B cell (primary cell): ENCODE results near the gene FKBP6. TPM values are rescaled to one million over a fixed set of nuclear protein-coding genes. Genes with fewer than 3 reads are reported as not detected.
"Not testable (repeated sequence)": the region's sequence is repeated elsewhere in the genome, so short reads cannot be mapped to it uniquely, and the experiment has no call there.

Source experiments
- ATAC-seq: fragments of 200-7000 bp; cut with Tn5 transposase; one replicate; pipeline ENCODE4 v1.10.0; 2021; ENCODE audit warnings: low read depth, mild to moderate bottlenecking, moderate number of reproducible peaks, moderate library complexity
- CTCF ChIA-PET: fragments of 350-600 bp; sonication (Branson Sonifier 250); formaldehyde crosslinking; loops from one replicate; lab custom pipeline; 2021; ENCODE audit warnings: antibody characterized with exemption, inconsistent platforms; lab: Charles Lee
- POLR2A ChIA-PET: fragments of 350-600 bp; sonication (Branson Sonifier 250); formaldehyde crosslinking; loops from one replicate; lab custom pipeline; 2021; ENCODE audit warnings: antibody characterized with exemption; lab: Charles Lee
- DNase-seq: peaks from one replicate; pipeline ENCODE4 v3.0.0; 2013
- H2AFZ ChIP-seq: 2 replicates; pipeline ENCODE4 v1.6.1; 2012; ENCODE audit warnings: mild to moderate bottlenecking, low read depth, low read length; ENCODE audit not compliant: insufficient read depth, poor library complexity, severe bottlenecking
- H3K27ac ChIP-seq, 2 donors: 1 replicate in 1 of 2; 2 replicates in 1 of 2; pipeline ENCODE4 v1.5.1; 2012 to 2013; ENCODE audit warnings: low read length in 2 of 2, mild to moderate bottlenecking in 2 of 2, moderate library complexity in 1 of 2
- H3K27me3 ChIP-seq, 4 experiments: fragments of 200-600 bp in 1 of 4; sonication (generic) in 1 of 4; replicated peaks in 1 of 4; 1 replicate in 2 of 4; 2 replicates in 2 of 4; pipeline versions ENCODE4 v1.6.1 to v1.7.0; 2013 to 2016; ENCODE audit warnings: low read length in 3 of 4, mild to moderate bottlenecking in 2 of 4, mixed read lengths in 1 of 4, moderate library complexity in 1 of 4; ENCODE audit not compliant: insufficient read depth in 4 of 4, control insufficient read depth in 3 of 4; ENCODE audit errors: control extremely low read depth in 1 of 4
- H3K36me3 ChIP-seq, 2 experiments: replicated peaks in 1 of 2; 1 replicate in 1 of 2; 2 replicates in 1 of 2; pipeline versions ENCODE4 v1.6.1 to v1.7.1; 2013; ENCODE audit warnings: low read length in 1 of 2; ENCODE audit not compliant: insufficient read depth in 2 of 2, control insufficient read depth in 1 of 2; ENCODE audit errors: control extremely low read depth in 1 of 2, extremely low read depth in 1 of 2
- H3K4me1 ChIP-seq, 2 donors: fragments of 200-600 bp in 1 of 2; sonication (generic) in 1 of 2; 1 replicate in 1 of 2; 2 replicates in 1 of 2; pipeline versions ENCODE4 v1.5.1 to v1.6.1; 2013 to 2017; ENCODE audit warnings: low read length in 2 of 2; ENCODE audit not compliant: control insufficient read depth in 2 of 2, insufficient read depth in 2 of 2
- H3K4me2 ChIP-seq: replicated peaks from 2 replicates; pipeline ENCODE3; 2012; ENCODE audit warnings: mild to moderate bottlenecking, low read depth, low read length; ENCODE audit not compliant: poor library complexity, severe bottlenecking
- H3K4me3 ChIP-seq, 5 experiments: fragments of 200-600 bp in 1 of 5; sonication (generic) in 1 of 5; 1 replicate in 3 of 5; 2 replicates in 2 of 5; pipeline versions ENCODE4 v1.5.1 to v1.7.0; 2011 to 2016; ENCODE audit warnings: low read length in 4 of 5, mild to moderate bottlenecking in 4 of 5, low read depth in 2 of 5, control low read depth in 1 of 5, moderate library complexity in 1 of 5; ENCODE audit not compliant: insufficient read depth in 1 of 5; ENCODE audit errors: control extremely low read depth in 1 of 5, extremely low read depth in 1 of 5
- H3K79me2 ChIP-seq: fragments of 200-600 bp; sonication (generic); one replicate; pipeline ENCODE4 v1.6.0; 2016; ENCODE audit warnings: low read length; ENCODE audit not compliant: control insufficient read depth, insufficient read depth
- H3K9ac ChIP-seq: fragments of 200-600 bp; sonication (generic); 2 replicates; pipeline ENCODE4 v1.6.1; 2017; ENCODE audit warnings: mild to moderate bottlenecking, low read length, moderate library complexity
- H3K9me3 ChIP-seq, 3 donors: one replicate each; pipeline versions ENCODE4 v1.6.1 to v1.7.1; 2013; ENCODE audit warnings: low read length in 2 of 3; ENCODE audit not compliant: control insufficient read depth in 2 of 3, insufficient read depth in 1 of 3; ENCODE audit errors: control extremely low read depth in 1 of 3
- H4K20me1 ChIP-seq: 2 replicates; pipeline ENCODE4 v1.6.0; 2012; ENCODE audit warnings: mild to moderate bottlenecking, low read length; ENCODE audit not compliant: insufficient read depth, control insufficient read depth, poor library complexity, severe bottlenecking
- H3K27ac Mint-ChIP-seq: one replicate; pipeline ENCODE4 v1.8.0; 2021; ENCODE audit warnings: mixed read lengths
- H3K27me3 Mint-ChIP-seq: one replicate; pipeline ENCODE4 v1.8.0; 2021; ENCODE audit warnings: mixed read lengths
- H3K4me1 Mint-ChIP-seq: one replicate; pipeline ENCODE4 v1.8.0; 2021; ENCODE audit warnings: mixed read lengths
- H3K4me3 Mint-ChIP-seq: one replicate; pipeline ENCODE4 v1.8.0; 2021; ENCODE audit warnings: mixed read lengths
- H3K9me3 Mint-ChIP-seq: one replicate; pipeline ENCODE4 v1.8.0; 2022; ENCODE audit warnings: mixed read lengths; ENCODE audit not compliant: insufficient read depth
- WGBS: methylation state at CpG from one replicate; pipeline ENCODE4 v1.1.5; 2013; ENCODE audit warnings: missing lambda C conversion rate; ENCODE audit not compliant: insufficient coverage; 5-methylcytosine and 5-hydroxymethylcytosine counted together
- intact Hi-C: fragments of 100-400 bp; cut with micrococcal nuclease; formaldehyde crosslinking; loops from one replicate; pipeline ENCODE4 v1.10.0; 2022
- polyA plus RNA-seq: library from polyadenylated mRNA; depleted of rRNA; stranded (reverse); fragments of >200 nt; gene quantifications from 2 replicates; pipeline ENCODE4 v1.2.3, GENCODE V29; 2012
- total RNA-seq, 2 donors: library from RNA; stranded (reverse); fragments of 120-200 nt in 1 of 2; gene quantifications; 1 replicate in 1 of 2; 2 replicates in 1 of 2; pipeline versions ENCODE4 v1.2.3 to v1.2.4, GENCODE V29; 2013 to 2022

FKBP6 gene
- total and polyA plus RNA-seq, 2 donors (not counting 1 experiment from before 2014, with no cell fraction given), result not detected

DNA sequence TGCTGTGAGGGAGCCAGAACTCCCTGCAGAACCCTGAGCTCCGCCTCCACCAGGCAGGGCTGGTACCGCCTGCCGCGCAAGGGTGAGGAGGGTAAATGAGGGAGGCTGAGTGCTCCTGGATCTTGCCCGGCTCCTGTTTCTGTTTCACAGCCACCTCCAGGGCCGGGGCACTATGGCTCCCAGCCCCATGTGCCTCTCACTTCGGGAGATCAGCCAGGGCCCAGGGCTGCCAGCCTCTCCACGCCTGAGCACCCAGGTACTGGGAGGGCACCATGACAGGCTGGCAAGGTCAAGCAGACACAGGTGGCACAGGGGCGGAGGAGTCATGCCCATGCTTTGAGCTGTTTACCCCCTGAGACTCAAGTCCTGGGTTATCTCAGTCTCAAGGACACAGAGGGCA, 8.4 kb upstream of the FKBP6 start:
- H3K9me3 ChIP-seq, H3K4me3 ChIP-seq, POLR2A ChIA-PET, DNase-seq, H3K9me3 Mint-ChIP-seq, H3K4me2 ChIP-seq, H3K9ac ChIP-seq, ATAC-seq, intact Hi-C loops, H3K27me3 Mint-ChIP-seq, H3K27ac Mint-ChIP-seq, H3K27me3 ChIP-seq, H3K4me1 Mint-ChIP-seq, CTCF ChIA-PET, H3K36me3 ChIP-seq, H3K27ac ChIP-seq, H3K79me2 ChIP-seq, H4K20me1 ChIP-seq, H3K4me3 Mint-ChIP-seq, H2AFZ ChIP-seq: not testable (repeated sequence)
- H3K4me1 ChIP-seq, result peaks cover 10 to 12% of the 10 kb centered on the region in 2 donors
- 95% methylated on average over 9 of the region's 9 CpGs for WGBS

DNA sequence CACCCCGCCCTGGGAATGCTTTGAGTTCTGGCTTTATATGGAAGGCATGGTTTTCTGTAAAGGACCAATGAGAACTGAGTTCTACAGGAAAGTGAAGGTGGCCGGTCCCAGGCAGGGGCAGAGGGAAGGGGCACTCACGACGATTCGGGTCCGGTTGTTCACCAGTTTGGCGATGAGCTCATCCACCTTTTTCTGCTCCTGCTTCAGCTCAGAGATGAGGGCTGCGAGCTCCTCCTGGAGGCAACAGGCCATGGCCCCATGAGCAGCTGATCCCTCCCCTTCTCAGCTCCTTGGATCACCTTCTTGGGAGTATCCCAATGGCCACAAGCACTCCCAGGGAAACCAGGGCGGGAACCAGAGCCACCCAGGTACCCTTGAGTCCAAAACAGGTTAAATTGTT, 8.0 kb upstream of the FKBP6 start:
- intact Hi-C loops, ATAC-seq, H3K4me3 ChIP-seq: not testable (repeated sequence)

DNA sequence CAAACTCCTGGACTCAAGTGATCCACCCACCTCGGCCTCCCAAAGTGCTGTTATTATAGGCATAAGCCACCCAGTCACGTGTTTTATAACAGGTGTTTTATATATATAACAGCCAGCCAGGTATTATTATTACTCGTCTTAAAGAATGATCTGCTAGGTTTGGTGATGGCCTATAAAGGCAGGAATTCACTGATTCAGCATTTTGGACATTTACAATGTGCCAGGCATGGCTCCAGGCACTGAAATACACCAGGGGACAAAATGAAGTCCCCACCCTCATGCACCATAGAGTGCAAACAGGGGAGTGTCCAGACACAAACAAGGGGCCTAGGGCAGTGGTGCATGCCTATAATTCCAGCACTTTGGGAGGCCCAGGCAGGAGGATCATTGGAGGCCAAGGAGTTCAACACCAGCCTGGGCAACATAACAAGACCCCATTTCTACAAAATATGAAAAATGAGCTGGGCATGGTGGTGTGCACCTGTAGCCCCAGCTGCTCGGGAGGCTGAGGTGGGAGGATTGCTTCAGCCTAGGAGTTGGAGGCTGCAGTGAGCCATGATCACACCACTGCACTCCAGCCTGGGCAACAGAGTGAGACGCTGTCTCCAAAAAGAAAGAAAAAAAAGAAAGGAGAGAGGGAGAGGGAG, 4.4 kb upstream of the FKBP6 start:
- H3K27me3 Mint-ChIP-seq, H3K9me3 Mint-ChIP-seq, H3K9me3 ChIP-seq, H4K20me1 ChIP-seq, DNase-seq, H3K4me1 Mint-ChIP-seq, ATAC-seq, H3K27me3 ChIP-seq, H3K36me3 ChIP-seq, H3K27ac ChIP-seq, H3K79me2 ChIP-seq: not testable (repeated sequence)
- intact Hi-C loops, result loop anchor here (2.0 kb wide), 1 partner anchor 127 kb away; no protein-coding TSS in a partner anchor
- H3K4me1 ChIP-seq, result peaks cover 11 to 14% of the 10 kb centered on the region in 2 donors
- H3K4me3 ChIP-seq, result peak overlapping the region in 4 of 5 experiments; percentile 25 to 67 (median 48)
- Mint-ChIP-seq H3K27ac (peak overlapping the region; percentile 46), H3K4me3 (peak overlapping the region; percentile 79)
- ChIA-PET CTCF (interaction anchor here (1.0 to 1.4 kb wide), 4 partner anchors 9 to 130 kb away, joined by 3 to 9 read pairs (median 4); no protein-coding TSS in a partner anchor), POLR2A (interaction anchor here (0.5 kb wide), 1 partner anchor 204 kb away, joined by 3 read pairs; no protein-coding TSS in a partner anchor)
- WGBS, result 69% methylated on average over 2 of the region's 5 CpGs
- peak overlapping the region; percentile 60 for H3K9ac ChIP-seq
- H2AFZ ChIP-seq, result peak overlapping the region; percentile 76
- peak overlapping the region; percentile 82 for H3K4me2 ChIP-seq

More for the DNA sequence above, 8.0 kb upstream of the FKBP6 start:
- DNase-seq, H3K79me2 ChIP-seq, CTCF ChIA-PET, H4K20me1 ChIP-seq, H3K4me1 Mint-ChIP-seq, H3K4me2 ChIP-seq, H3K9ac ChIP-seq, H3K27ac ChIP-seq, H3K9me3 Mint-ChIP-seq, H3K36me3 ChIP-seq, H3K27me3 ChIP-seq, H3K27ac Mint-ChIP-seq, H3K9me3 ChIP-seq, H2AFZ ChIP-seq, H3K4me3 Mint-ChIP-seq, H3K27me3 Mint-ChIP-seq, POLR2A ChIA-PET: not testable (repeated sequence)
- peaks cover 11 to 14% of the 10 kb centered on the region in 2 donors for H3K4me1 ChIP-seq
- WGBS, result 97% methylated on average over 8 of the region's 9 CpGs
